Activated CD8-positive, alpha-beta memory T cell treated with anti-CD3 and anti-CD28 coated beads for 1 hour (primary cell): ENCODE measurements around the gene MAP4K4.

Source experiments
- DNase-seq, 2 donors: peaks; one replicate each; pipeline ENCODE4 v3.0.0-alpha.2; 2020; ENCODE audit warnings: low read depth in 1 of 2; ENCODE audit errors: extremely low read depth in 1 of 2

MAP4K4 gene

GRCh38 chr2:101788565-101788964 is 91.1 kb downstream of the MAP4K4 start:
- no peak for DNase-seq

DNA sequence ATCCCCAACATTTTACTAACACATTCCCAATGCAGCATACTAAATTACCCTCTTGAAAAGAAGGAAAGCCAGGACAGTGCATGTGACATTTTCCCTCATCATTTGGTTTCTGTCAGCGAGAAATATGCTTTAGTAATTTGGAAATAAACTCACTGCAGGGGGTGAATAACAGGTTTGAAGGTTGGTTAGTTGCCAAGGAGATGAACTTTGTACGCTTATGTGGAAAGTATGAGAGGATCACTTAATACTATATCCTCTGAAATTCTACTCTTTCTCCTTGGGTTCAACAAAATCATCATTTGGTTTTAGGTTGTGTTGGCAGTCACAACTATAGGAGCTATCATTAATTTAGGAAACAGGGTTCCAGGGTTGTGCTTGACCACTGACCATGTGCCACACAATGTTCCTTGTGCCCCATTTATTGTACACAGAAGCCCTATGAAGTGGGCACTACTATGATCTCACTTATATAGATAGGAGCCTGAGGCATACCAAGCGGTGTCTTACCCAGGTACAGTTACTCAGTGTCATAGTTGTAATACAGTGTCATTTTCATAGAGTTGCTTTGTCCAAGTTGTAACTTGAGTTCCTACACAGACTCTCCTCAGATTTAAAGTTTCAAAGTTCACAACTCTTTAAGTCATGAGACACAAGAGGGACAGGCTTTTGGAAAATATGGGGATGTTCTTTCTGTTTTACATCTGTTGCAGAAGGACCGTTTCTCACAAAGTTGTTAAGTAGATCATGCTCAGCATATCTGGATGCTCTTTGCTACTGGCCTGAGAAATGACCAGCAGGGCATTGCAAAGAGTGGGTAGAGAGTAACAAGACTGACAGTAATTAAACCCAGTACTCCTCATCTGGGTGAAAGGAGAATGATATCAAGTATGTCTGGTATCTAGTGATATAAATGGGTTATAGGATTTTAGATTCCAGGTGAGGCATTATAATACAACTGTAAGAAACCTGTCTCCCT is 91.8 kb downstream of the MAP4K4 start:
- no peak for DNase-seq

DNA sequence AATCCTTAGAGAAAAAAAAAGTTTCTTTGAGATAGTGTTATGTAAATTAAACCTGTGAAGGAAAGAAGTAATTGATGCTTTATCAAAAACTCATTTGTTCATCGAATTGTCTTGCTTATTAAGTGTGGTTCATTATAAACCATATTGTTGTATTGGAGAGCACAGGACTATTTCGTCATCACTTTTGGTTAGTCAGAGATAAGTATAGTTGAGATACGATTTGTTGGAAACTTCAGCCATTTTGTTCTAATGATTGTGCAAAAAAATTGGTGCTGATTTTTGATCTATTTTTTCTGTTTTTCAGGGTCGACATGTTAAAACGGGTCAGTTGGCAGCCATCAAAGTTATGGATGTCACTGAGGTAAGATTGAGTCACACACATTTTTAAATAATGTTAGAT is 92.9 kb downstream of the MAP4K4 start:
- DNase-seq = no peak

- DNase-seq = no peak
Measured at GRCh38 chr2:101790857-101791256, 93.3 kb downstream of the MAP4K4 start.

GRCh38 chr2:101792208-101792607 is 94.7 kb downstream of the MAP4K4 start:
- DNase-seq = no peak

- DNase-seq = no peak
Measured at GRCh38 chr2:101793277-101793969, 95.9 kb downstream of the MAP4K4 start.

GRCh38 chr2:101794141-101794540 is 96.6 kb downstream of the MAP4K4 start:
- no peak for DNase-seq

- DNase-seq = no peak
Measured at GRCh38 chr2:101795033-101795432, 97.5 kb downstream of the MAP4K4 start.

DNA sequence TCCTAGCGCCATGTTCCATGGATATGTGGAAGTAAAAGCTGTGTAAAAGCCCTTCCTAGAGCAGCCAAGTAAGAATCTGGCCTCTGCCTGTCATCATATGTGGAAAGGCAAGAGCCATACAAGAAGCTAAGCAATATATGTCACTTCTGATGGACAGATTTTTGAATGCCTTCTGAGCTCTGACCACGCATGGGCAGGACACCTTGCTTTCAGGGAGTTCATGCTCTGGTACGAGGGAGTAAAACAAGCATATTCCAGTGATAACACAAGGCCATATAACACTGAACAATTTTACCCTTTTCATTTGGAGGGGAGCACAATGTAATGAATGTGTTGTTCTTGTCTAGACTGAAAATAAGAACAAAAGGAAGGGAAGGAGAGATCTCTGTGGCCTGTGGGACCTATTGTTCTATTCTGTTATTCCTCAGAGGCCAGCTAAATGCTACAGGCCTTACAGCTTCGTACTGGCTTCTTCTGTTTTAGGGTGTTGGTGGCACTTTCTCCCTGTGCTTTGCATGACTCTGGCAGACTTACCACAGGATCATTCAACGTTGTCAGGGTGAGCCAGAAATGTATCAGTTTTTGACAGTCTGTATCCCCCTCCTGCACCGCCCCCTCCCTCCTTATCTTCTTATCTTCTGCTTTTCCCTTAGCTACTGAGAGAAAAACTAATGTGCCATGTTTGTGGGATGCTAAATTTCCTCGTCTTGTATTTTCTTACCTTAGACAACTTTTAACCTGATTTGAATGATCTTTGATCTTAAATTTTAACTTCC is 99.5 kb downstream of the MAP4K4 start:
- DNase-seq = no peak

- no peak for DNase-seq
Measured at GRCh38 chr2:101801496-101801895, 104.0 kb downstream of the MAP4K4 start.

DNA sequence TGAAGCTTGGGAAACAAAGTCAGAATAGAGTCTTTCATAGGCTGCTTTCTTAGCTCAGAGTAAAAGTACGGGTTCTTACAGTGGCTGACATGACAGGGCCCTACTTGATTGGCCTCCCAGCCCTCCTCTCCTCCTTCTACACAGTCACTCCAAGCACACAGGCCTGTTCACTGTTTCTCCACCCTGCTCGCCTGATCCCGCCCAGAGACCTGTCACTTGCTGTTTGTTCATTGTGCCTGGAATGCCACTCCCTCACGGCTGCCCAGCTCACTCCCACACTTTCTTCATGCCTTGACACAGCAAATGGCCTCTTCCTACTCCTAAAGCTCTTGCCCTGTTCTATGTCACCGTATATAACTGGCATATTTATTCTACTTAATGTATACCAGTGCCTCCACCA is 104.8 kb downstream of the MAP4K4 start:
- no peak for DNase-seq

- DNase-seq = no peak
Measured at GRCh38 chr2:101803128-101803527, 105.6 kb downstream of the MAP4K4 start.

DNA sequence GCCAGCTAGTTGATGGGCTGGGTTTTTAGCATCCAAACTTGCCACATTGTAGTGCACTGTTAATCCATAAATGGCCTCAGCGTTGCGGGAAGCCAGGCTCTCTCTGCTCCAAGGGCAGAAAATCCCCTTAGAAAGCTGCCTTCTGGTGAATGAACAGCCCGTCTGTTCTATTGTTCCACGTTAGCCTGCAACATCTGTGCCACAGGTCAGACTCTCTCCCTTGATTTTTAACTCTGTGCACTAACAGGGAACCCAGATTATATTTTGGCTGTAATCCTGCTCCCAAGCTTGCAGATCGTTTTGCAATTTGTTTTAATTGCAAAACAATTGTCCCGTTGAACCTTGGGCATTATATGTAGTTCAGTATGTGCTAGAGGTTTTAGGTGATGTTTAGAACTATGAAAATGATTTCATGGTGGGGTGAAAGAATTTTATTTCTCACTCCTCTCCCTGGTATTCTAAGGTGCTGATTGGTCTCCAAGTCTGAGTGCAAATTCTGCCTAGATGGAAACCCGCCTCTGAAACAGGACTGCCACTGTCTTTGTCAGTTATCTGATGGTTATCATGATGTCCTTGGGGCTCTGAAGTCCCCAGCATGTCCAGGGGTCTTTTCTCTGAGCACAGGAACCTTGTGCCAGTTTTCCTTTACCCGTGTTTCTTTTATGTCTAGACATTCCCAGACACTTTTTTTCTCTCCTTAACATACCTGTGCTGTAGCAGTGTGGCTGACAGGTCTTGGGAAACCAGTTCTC is 106.6 kb downstream of the MAP4K4 start:
- no peak for DNase-seq

- no peak for DNase-seq
Measured at GRCh38 chr2:101805152-101806088, 107.9 kb downstream of the MAP4K4 start.

DNA sequence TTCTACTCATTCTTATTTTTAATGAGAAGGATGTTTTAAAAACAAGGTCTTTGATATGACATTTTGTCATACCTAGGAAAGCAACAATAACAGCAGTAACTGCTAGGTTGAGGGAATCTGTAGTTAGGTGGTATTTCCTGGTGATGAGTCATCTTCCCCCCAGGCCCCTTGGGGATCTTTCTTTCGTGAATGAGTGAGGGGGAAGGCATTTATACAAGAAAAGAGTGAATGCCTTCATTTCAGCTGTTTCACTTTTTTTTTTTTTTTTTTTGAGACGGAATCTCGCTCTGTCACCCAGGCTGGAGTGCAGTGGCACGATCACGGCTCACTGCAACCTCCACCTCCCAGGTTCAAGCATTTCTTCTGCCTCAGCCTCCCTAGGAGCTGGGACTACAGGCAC is 108.6 kb downstream of the MAP4K4 start:
- no peak for DNase-seq

DNA sequence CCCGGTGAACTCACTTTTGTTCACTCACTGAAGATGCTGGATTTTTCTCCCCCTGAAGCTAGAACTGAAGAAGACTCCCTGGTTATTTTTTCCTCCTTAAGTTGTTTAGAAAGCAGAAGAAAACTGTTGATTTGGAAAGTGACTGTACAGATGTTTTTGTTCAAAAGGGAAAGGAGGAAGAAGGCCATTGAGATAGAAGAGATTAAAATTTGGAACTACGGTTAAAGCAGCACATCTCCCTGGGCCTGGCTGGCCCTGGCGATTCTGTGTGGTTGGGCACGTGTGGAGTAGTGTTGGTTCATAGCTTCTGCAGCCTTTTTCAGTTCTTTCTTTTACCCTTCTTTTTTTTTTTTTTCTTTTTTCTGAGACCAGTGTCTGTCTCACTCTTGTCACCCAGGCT is 109.2 kb downstream of the MAP4K4 start:
- no peak for DNase-seq

DNA sequence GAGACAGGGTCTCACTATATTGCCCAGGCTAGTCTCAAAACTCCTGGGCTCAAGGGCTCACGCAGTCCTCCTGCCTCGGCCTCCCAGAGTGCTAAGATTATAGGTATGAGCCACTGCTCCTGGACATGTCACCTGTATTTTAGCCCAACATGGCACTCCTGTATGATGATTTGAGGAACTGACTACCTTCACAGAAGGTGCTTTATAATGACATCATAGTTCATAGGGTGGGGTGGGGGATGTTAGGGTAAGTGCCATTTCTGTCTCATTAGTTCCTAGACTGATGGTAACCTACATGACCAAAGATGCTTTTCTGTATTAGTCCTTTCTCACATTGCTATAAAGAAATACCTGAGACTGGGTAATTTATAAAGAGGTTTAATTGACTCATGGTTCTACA is 109.7 kb downstream of the MAP4K4 start:
- no peak for DNase-seq

DNA sequence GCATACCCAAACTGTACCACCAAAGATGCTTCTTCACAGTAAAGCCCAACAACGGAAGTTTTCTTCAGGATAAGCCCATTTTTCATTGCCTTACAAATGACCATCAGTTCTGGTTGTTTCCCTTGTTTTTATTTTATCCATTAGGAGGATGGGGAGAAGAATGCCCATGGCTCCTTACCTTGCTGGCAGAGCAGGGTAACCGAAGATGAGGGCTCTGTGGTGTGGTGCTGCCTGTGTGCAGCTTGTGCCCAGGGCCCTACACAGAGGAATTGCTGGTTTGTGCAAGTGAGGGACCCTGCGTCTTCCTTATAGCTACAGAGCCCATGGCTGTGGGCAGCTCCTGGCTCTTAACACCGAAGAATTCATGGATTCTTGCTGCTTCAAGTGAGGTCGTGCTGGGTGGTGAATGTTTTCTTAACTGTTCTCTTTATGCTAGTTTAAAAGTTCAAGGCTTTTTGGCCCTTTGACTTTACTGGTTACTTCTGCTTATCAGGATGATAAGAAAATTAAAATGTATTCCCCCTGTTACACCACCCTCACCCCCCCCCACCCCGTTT is 110.6 kb downstream of the MAP4K4 start:
- no peak for DNase-seq

- DNase-seq = no peak
Measured at GRCh38 chr2:101809698-101810097, 112.2 kb downstream of the MAP4K4 start.
